ENCODE results near the gene ALCAM. TPM values are rescaled to one million over a fixed set of nuclear protein-coding genes. Genes with fewer than 3 reads are reported as not detected.

Gene ALCAM
- total RNA-seq, 1 donor from 2014 or later = 15.2 TPM

DNA sequence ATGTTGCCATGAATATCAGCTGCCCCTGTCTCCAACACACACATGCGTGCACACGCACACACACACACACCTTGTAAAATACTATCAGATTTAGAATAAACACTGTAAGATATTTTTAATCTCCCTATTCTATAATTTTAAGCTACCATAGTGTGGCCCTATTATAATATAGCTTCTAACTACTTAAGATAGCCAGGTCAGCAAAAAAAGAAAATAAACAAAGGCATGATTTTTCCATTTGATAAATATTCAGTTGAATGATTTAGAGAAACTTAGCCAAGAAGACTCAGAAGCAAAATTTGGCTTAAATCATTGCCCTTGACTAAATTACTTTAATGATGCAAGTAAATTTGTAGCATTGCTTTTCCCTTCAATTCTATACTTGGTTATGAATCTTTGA lies 162.2 kb downstream of the ALCAM start:
- Histone ChIP-seq H3K36me3 (no peaks in the 10 kb centered on the region), H3K27me3 (no peaks in the 10 kb centered on the region), H3K27ac (no peak overlapping the region), H3K9me3 (no peaks in the 10 kb centered on the region), H3K4me3 (no peak overlapping the region), H3K4me1 (no peaks in the 10 kb centered on the region)
- TF ChIP-seq, protein P1, sequence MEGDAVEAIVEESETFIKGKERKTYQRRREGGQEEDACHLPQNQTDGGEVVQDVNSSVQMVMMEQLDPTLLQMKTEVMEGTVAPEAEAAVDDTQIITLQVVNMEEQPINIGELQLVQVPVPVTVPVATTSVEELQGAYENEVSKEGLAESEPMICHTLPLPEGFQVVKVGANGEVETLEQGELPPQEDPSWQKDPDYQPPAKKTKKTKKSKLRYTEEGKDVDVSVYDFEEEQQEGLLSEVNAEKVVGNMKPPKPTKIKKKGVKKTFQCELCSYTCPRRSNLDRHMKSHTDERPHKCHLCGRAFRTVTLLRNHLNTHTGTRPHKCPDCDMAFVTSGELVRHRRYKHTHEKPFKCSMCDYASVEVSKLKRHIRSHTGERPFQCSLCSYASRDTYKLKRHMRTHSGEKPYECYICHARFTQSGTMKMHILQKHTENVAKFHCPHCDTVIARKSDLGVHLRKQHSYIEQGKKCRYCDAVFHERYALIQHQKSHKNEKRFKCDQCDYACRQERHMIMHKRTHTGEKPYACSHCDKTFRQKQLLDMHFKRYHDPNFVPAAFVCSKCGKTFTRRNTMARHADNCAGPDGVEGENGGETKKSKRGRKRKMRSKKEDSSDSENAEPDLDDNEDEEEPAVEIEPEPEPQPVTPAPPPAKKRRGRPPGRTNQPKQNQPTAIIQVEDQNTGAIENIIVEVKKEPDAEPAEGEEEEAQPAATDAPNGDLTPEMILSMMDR (IDR thresholded peaks at IDR 0.05) = no peak
- TF ChIP-seq POLR2A (IDR thresholded peaks at IDR 0.05) (no peak), POLR2AphosphoS5 (IDR thresholded peaks at IDR 0.05; ENCODE audit: insufficient read depth in 1 of 2, low read depth in 1 of 2) (no peak)
- intact Hi-C loops (cut with DNase I) = no loop called here
- DNase-seq (ENCODE audit: extremely low spot score in 2 of 2) = no peak

- Histone ChIP-seq H3K27ac (no peak overlapping the region), H3K27me3 (no peaks in the 10 kb centered on the region), H3K36me3 (no peaks in the 10 kb centered on the region), H3K9me3 (no peaks in the 10 kb centered on the region), H3K4me1 (no peaks in the 10 kb centered on the region), H3K4me3 (no peak overlapping the region)
- TF ChIP-seq, protein P1 (IDR thresholded peaks at IDR 0.05) = no peak
- TF ChIP-seq POLR2A (IDR thresholded peaks at IDR 0.05) (no peak), POLR2AphosphoS5 (IDR thresholded peaks at IDR 0.05; ENCODE audit: insufficient read depth in 1 of 2, low read depth in 1 of 2) (no peak)
- intact Hi-C loops (cut with DNase I) = no loop called here
- DNase-seq (ENCODE audit: extremely low spot score in 2 of 2) = no peak
Observed at GRCh38 chr3:105529456-105529855, 162.7 kb downstream of the ALCAM start.

DNA sequence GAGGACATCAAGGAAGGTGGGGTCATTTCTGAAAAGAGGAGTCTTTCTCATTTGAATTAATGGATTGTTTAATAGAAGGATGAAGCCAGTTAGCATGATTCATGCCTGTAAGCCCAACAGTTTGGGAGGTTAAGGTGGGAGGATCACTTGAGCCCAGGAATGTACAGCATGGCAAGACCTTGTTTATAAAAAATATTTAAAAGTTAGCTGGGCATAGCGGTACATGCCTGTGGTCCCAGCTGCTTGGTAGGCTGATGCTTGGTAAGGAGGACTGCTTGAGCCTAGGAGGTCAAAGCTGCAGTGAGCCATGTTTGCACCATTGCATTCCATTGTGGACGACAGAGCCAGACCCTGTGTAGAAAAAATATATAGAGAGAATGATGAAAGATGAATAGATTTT lies 165.5 kb downstream of the ALCAM start:
- intact Hi-C loops (cut with DNase I) = no loop called here

GRCh38 chr3:105533960-105534359 lies 167.3 kb downstream of the ALCAM start:
- Histone ChIP-seq H3K27me3 (no peaks in the 10 kb centered on the region), H3K36me3 (no peaks in the 10 kb centered on the region), H3K27ac (no peak overlapping the region), H3K4me3 (no peak overlapping the region), H3K9me3 (no peaks in the 10 kb centered on the region), H3K4me1 (no peaks in the 10 kb centered on the region)
- intact Hi-C loops (cut with DNase I) = no loop called here
- no peak for DNase-seq (ENCODE audit: extremely low spot score in 2 of 2)
- no peak for TF ChIP-seq POLR2A (IDR thresholded peaks at IDR 0.05)
- no peak for TF ChIP-seq POLR2AphosphoS5 (IDR thresholded peaks at IDR 0.05; ENCODE audit: insufficient read depth in 1 of 2, low read depth in 1 of 2)
- TF ChIP-seq, protein P1 (IDR thresholded peaks at IDR 0.05) = no peak

More for the DNA sequence above, 165.5 kb downstream of the ALCAM start:
- H3K4me1 ChIP-seq = no peaks in the 10 kb centered on the region
- H3K4me3 ChIP-seq = no peak overlapping the region
- TF ChIP-seq POLR2A (IDR thresholded peaks at IDR 0.05) = no peak
- TF ChIP-seq, protein P1 (IDR thresholded peaks at IDR 0.05) = no peak
- TF ChIP-seq POLR2AphosphoS5 (IDR thresholded peaks at IDR 0.05; ENCODE audit: insufficient read depth in 1 of 2, low read depth in 1 of 2) = no peak
- no peaks in the 10 kb centered on the region for H3K9me3 ChIP-seq
- no peaks in the 10 kb centered on the region for H3K36me3 ChIP-seq
- H3K27ac ChIP-seq = no peak overlapping the region
- no peaks in the 10 kb centered on the region for H3K27me3 ChIP-seq
- DNase-seq (ENCODE audit: extremely low spot score in 2 of 2) = no peak

DNA sequence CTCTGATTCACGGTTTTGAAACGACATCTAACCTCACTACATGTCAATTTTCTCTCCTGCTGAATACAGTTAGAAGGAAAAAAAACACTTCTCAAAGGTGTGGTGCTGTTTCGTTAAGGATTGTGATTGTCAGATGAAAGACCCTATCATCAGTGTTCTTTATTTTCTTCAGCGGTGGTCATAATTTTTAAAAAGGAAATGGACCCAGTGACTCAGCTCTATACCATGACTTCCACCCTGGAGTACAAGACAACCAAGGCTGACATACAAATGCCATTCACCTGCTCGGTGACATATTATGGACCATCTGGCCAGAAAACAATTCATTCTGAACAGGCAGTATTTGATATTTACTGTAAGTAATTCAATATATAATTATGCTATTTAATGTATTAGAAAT lies 167.8 kb downstream of the ALCAM start:
- Histone ChIP-seq H3K9me3 (no peaks in the 10 kb centered on the region), H3K4me3 (no peak overlapping the region), H3K27me3 (no peaks in the 10 kb centered on the region), H3K4me1 (no peaks in the 10 kb centered on the region), H3K27ac (no peak overlapping the region), H3K36me3 (no peaks in the 10 kb centered on the region)
- no peak for DNase-seq (ENCODE audit: extremely low spot score in 2 of 2)
- intact Hi-C loops (cut with DNase I) = no loop called here
- TF ChIP-seq, protein P1 (IDR thresholded peaks at IDR 0.05) = no peak
- no peak for TF ChIP-seq POLR2A (IDR thresholded peaks at IDR 0.05)
